ENCODE data around the gene KLK7. TPM values are rescaled to one million over a fixed set of nuclear protein-coding genes. Genes with fewer than 3 reads are reported as not detected.

The KLK7 gene
- total RNA-seq, 5 donors from 2014 or later (not counting 1 experiment from before 2014, with no cell fraction given): not detected

GRCh38 chr19:50933640-50934039, 50.1 kb downstream of the KLK7 start:
- no peak for ATAC-seq (replicated peaks in 1 of 4)
- CTCF ChIA-PET: no interaction called here
- H3K27ac ChIP-seq (ENCODE audit: low read length): no peak overlapping the region
- H3K27me3 Mint-ChIP-seq: peaks cover 28 to 45% of the 10 kb centered on the region in 2 donors
- POLR2A ChIA-PET: no interaction called here
- H3K27ac Mint-ChIP-seq: no peak overlapping the region
- H3K36me3 Mint-ChIP-seq: no peaks in the 10 kb centered on the region
- peaks cover 0 to 3% (median 2%) of the 10 kb centered on the region in 3 donors for H3K4me1 Mint-ChIP-seq
- H3K27me3 ChIP-seq (replicated peaks in 1 of 2; ENCODE audit: control insufficient read depth in 2 of 2, extremely low read depth in 1 of 2, insufficient read depth in 2 of 2, low read length in 1 of 2): peaks cover 2 to 21% of the 10 kb centered on the region in 2 experiments
- H3K9me3 Mint-ChIP-seq: no peaks in the 10 kb centered on the region
- H3K4me3 ChIP-seq (ENCODE audit: control insufficient read depth in 1 of 2, extremely low read depth in 1 of 2, low read length in 1 of 2): no peak overlapping the region
- WGBS (ENCODE audit: insufficient coverage): 76% methylated on average over 3 of the region's 8 CpGs
- no peak overlapping the region for H3K4me3 Mint-ChIP-seq
- no peak for DNase-seq
- H3K36me3 ChIP-seq (ENCODE audit: control insufficient read depth in 2 of 2, extremely low read depth in 1 of 2, insufficient read depth in 1 of 2, low read length in 1 of 2): no peaks in the 10 kb centered on the region
- no peaks in the 10 kb centered on the region for H3K9me3 ChIP-seq
- H3K4me1 ChIP-seq (ENCODE audit: control insufficient read depth in 1 of 2, extremely low read depth in 1 of 2, insufficient read depth in 2 of 2, low read length in 2 of 2): no peaks in the 10 kb centered on the region

- H3K27ac Mint-ChIP-seq: no peak overlapping the region
- CTCF ChIA-PET: interaction anchor here in 1 of 2 donors (0.6 to 0.8 kb wide), 2 partner anchors 9 to 11 kb away, joined by 4 to 5 read pairs; no protein-coding TSS in a partner anchor
Measured at GRCh38 chr19:50932690-50933083, 51.0 kb downstream of the KLK7 start.

GRCh38 chr19:50932018-50932689, 51.6 kb downstream of the KLK7 start:
- ATAC-seq (replicated peaks in 1 of 4) (no peak), DNase-seq (no peak)
- CTCF ChIA-PET: interaction anchor here in 1 of 2 donors (0.8 kb wide), 1 partner anchor 10 kb away, joined by 4 read pairs; no protein-coding TSS in a partner anchor
- H3K4me1 Mint-ChIP-seq: peaks cover 0 to 3% (median 2%) of the 10 kb centered on the region in 3 donors
- H3K4me3 Mint-ChIP-seq: no peak overlapping the region
- H3K4me3 ChIP-seq (ENCODE audit: control insufficient read depth in 1 of 2, extremely low read depth in 1 of 2, low read length in 1 of 2): no peak overlapping the region
- no peak overlapping the region for H3K27ac ChIP-seq (ENCODE audit: low read length)
- WGBS (ENCODE audit: insufficient coverage): 87% methylated on average over 8 of the region's 11 CpGs
- H3K9me3 Mint-ChIP-seq: no peaks in the 10 kb centered on the region
- POLR2A ChIA-PET: no interaction called here
- no peaks in the 10 kb centered on the region for H3K36me3 ChIP-seq (ENCODE audit: control insufficient read depth in 2 of 2, extremely low read depth in 1 of 2, insufficient read depth in 1 of 2, low read length in 1 of 2)
- no peaks in the 10 kb centered on the region for H3K36me3 Mint-ChIP-seq
- no peak overlapping the region for H3K27ac Mint-ChIP-seq
- H3K27me3 Mint-ChIP-seq: peaks cover 37 to 52% of the 10 kb centered on the region in 2 donors
- peaks cover 2 to 25% of the 10 kb centered on the region in 2 experiments for H3K27me3 ChIP-seq (replicated peaks in 1 of 2; ENCODE audit: control insufficient read depth in 2 of 2, extremely low read depth in 1 of 2, insufficient read depth in 2 of 2, low read length in 1 of 2)
- H3K4me1 ChIP-seq (ENCODE audit: control insufficient read depth in 1 of 2, extremely low read depth in 1 of 2, insufficient read depth in 2 of 2, low read length in 2 of 2): no peaks in the 10 kb centered on the region
- no peaks in the 10 kb centered on the region for H3K9me3 ChIP-seq

More at GRCh38 chr19:50932690-50933083, 51.0 kb downstream of the KLK7 start:
- WGBS (ENCODE audit: insufficient coverage): no CpG with 5 or more reads among the region's 4 CpGs
- Histone ChIP-seq H3K4me1 (ENCODE audit: control insufficient read depth in 1 of 2, extremely low read depth in 1 of 2, insufficient read depth in 2 of 2, low read length in 2 of 2) (no peaks in the 10 kb centered on the region), H3K36me3 (ENCODE audit: control insufficient read depth in 2 of 2, extremely low read depth in 1 of 2, insufficient read depth in 1 of 2, low read length in 1 of 2) (no peaks in the 10 kb centered on the region), H3K9me3 (no peaks in the 10 kb centered on the region), H3K27ac (ENCODE audit: low read length) (no peak overlapping the region), H3K27me3 (replicated peaks in 1 of 2; ENCODE audit: control insufficient read depth in 2 of 2, extremely low read depth in 1 of 2, insufficient read depth in 2 of 2, low read length in 1 of 2) (peaks cover 2 to 24% of the 10 kb centered on the region in 2 experiments), H3K4me3 (ENCODE audit: control insufficient read depth in 1 of 2, extremely low read depth in 1 of 2, low read length in 1 of 2) (no peak overlapping the region)
- ATAC-seq (replicated peaks in 1 of 4): no peak
- H3K4me3 Mint-ChIP-seq: no peak overlapping the region
- H3K27me3 Mint-ChIP-seq: peaks cover 32 to 50% of the 10 kb centered on the region in 2 donors
- POLR2A ChIA-PET: no interaction called here
- peaks cover 0 to 3% (median 2%) of the 10 kb centered on the region in 3 donors for H3K4me1 Mint-ChIP-seq
- DNase-seq: no peak
- H3K9me3 Mint-ChIP-seq: no peaks in the 10 kb centered on the region
- no peaks in the 10 kb centered on the region for H3K36me3 Mint-ChIP-seq

- DNase-seq: no peak
- ATAC-seq (replicated peaks in 1 of 4): no peak
- Histone ChIP-seq H3K36me3 (ENCODE audit: control insufficient read depth in 2 of 2, extremely low read depth in 1 of 2, insufficient read depth in 1 of 2, low read length in 1 of 2) (no peaks in the 10 kb centered on the region), H3K27me3 (replicated peaks in 1 of 2; ENCODE audit: control insufficient read depth in 2 of 2, extremely low read depth in 1 of 2, insufficient read depth in 2 of 2, low read length in 1 of 2) (peaks cover 0 to 25% of the 10 kb centered on the region in 2 experiments), H3K4me1 (ENCODE audit: control insufficient read depth in 1 of 2, extremely low read depth in 1 of 2, insufficient read depth in 2 of 2, low read length in 2 of 2) (no peaks in the 10 kb centered on the region), H3K4me3 (ENCODE audit: control insufficient read depth in 1 of 2, extremely low read depth in 1 of 2, low read length in 1 of 2) (no peak overlapping the region), H3K9me3 (no peaks in the 10 kb centered on the region), H3K27ac (ENCODE audit: low read length) (no peak overlapping the region)
- Mint-ChIP-seq H3K4me1 (peaks cover 0 to 3% (median 2%) of the 10 kb centered on the region in 3 donors), H3K4me3 (no peak overlapping the region), H3K9me3 (no peaks in the 10 kb centered on the region), H3K27me3 (peaks cover 36 to 51% of the 10 kb centered on the region in 2 donors), H3K27ac (no peak overlapping the region), H3K36me3 (no peaks in the 10 kb centered on the region)
- CTCF ChIA-PET: interaction anchor here (0.5 to 0.7 kb wide), 4 partner anchors 148 to 701 kb away, joined by 4 to 7 read pairs (median 6); no protein-coding TSS in a partner anchor
- POLR2A ChIA-PET: no interaction called here
Measured at GRCh38 chr19:50931023-50931422, 52.7 kb downstream of the KLK7 start.

- DNase-seq (no peak), ATAC-seq (replicated peaks in 1 of 4) (no peak)
- Mint-ChIP-seq H3K36me3 (no peaks in the 10 kb centered on the region), H3K4me3 (no peak overlapping the region), H3K27ac (no peak overlapping the region), H3K4me1 (peaks cover 0 to 3% (median 2%) of the 10 kb centered on the region in 3 donors), H3K27me3 (peaks cover 43 to 46% of the 10 kb centered on the region in 2 donors), H3K9me3 (no peaks in the 10 kb centered on the region)
- ChIA-PET CTCF (no interaction called here), POLR2A (no interaction called here)
- Histone ChIP-seq H3K4me1 (ENCODE audit: control insufficient read depth in 1 of 2, extremely low read depth in 1 of 2, insufficient read depth in 2 of 2, low read length in 2 of 2) (no peaks in the 10 kb centered on the region), H3K27ac (ENCODE audit: low read length) (no peak overlapping the region), H3K36me3 (ENCODE audit: control insufficient read depth in 2 of 2, extremely low read depth in 1 of 2, insufficient read depth in 1 of 2, low read length in 1 of 2) (no peaks in the 10 kb centered on the region), H3K27me3 (replicated peaks in 1 of 2; ENCODE audit: control insufficient read depth in 2 of 2, extremely low read depth in 1 of 2, insufficient read depth in 2 of 2, low read length in 1 of 2) (peaks cover 0 to 25% of the 10 kb centered on the region in 2 experiments), H3K4me3 (ENCODE audit: control insufficient read depth in 1 of 2, extremely low read depth in 1 of 2, low read length in 1 of 2) (no peak overlapping the region), H3K9me3 (no peaks in the 10 kb centered on the region)
- 73% methylated on average over 4 of the region's 5 CpGs for WGBS (ENCODE audit: insufficient coverage)
Measured at GRCh38 chr19:50928831-50929230, 54.9 kb downstream of the KLK7 start.

Other genes starting within 250 kb of the KLK7 start
- not detected for gene GPR32, start 213.5 kb downstream of the KLK7 start, total RNA-seq
- gene ACP4, start 193.5 kb downstream of the KLK7 start, total RNA-seq: not detected
- under 1 TPM in 3 of 5 donors, not detected in 2; 0.59 to 0.96 (median 0.60) TPM for gene KLK1, start 160.1 kb downstream of the KLK7 start, total RNA-seq
- not detected for gene KLK15, start 150.3 kb downstream of the KLK7 start, total RNA-seq
- not detected for gene KLK3, start 129.0 kb downstream of the KLK7 start, total RNA-seq
- not detected for gene KLK2, start 110.5 kb downstream of the KLK7 start, total RNA-seq
- not detected for gene KLK4, start 72.5 kb downstream of the KLK7 start, total RNA-seq
- not detected for gene KLK5, start 30.9 kb downstream of the KLK7 start, total RNA-seq
- not detected for gene KLK6, start 14.3 kb downstream of the KLK7 start, total RNA-seq
- gene KLK8, start 17.7 kb upstream of the KLK7 start, total RNA-seq: not detected
- gene KLK10, start 35.8 kb upstream of the KLK7 start, total RNA-seq: not detected
- not detected for gene KLK11, start 42.7 kb upstream of the KLK7 start, total RNA-seq
- not detected for gene KLK12, start 51.1 kb upstream of the KLK7 start, total RNA-seq
- gene KLK13, start 81.2 kb upstream of the KLK7 start, total RNA-seq: not detected
- under 1 TPM; 0.42 to 0.78 (median 0.70) TPM for gene KLK14, start 99.0 kb upstream of the KLK7 start, total RNA-seq
- 10 to 100 TPM in 3 of 5 donors, 1 to 10 TPM in 2; 3.2 to 18.1 (median 15.9) TPM for gene CTU1, start 124.5 kb upstream of the KLK7 start, total RNA-seq
- 1 to 10 TPM in 3 of 5 donors, under 1 TPM in 2; 0.73 to 2.6 (median 1.6) TPM for gene SIGLEC9, start 141.0 kb upstream of the KLK7 start, total RNA-seq
- gene SIGLEC7, start 158.4 kb upstream of the KLK7 start, total RNA-seq: 1 to 10 TPM in 2 of 5 donors, under 1 TPM in 2, not detected in 1; 0.30 to 3.3 (median 1.0) TPM
- under 1 TPM in 4 of 5 donors, not detected in 1; 0.23 to 0.60 (median 0.42) TPM for gene CD33, start 241.2 kb upstream of the KLK7 start, total RNA-seq